Adipocyte (in vitro differentiated cells): Measurements from ENCODE around the gene CDK5RAP2.
A peak's percentile ranks its signal among the peaks of the same experiment; 100 is the strongest.

Experiments
- DNase-seq: peaks from one replicate; pipeline ENCODE4 v3.0.0-alpha.2; 2015; ENCODE audit warnings: low read depth
- H3K27me3 ChIP-seq: replicated peaks from 2 replicates; pipeline ENCODE4 v1.7.0; 2013; ENCODE audit warnings: mild to moderate bottlenecking, low read length, moderate library complexity; ENCODE audit not compliant: control insufficient read depth, insufficient read depth
- H3K36me3 ChIP-seq: 2 replicates; pipeline ENCODE4 v1.7.0; 2013; ENCODE audit warnings: low read length, mild to moderate bottlenecking, moderate library complexity; ENCODE audit not compliant: control insufficient read depth, insufficient read depth, severe bottlenecking
- H3K4me1 ChIP-seq: 2 replicates; pipeline ENCODE4 v1.7.0; 2013; ENCODE audit warnings: mild to moderate bottlenecking, low read length, moderate library complexity; ENCODE audit not compliant: control insufficient read depth, insufficient read depth
- H3K4me3 ChIP-seq: 2 replicates; pipeline ENCODE4 v1.7.0; 2013; ENCODE audit warnings: mild to moderate bottlenecking, low read length, moderate library complexity
- H3K9ac ChIP-seq: 2 replicates; pipeline ENCODE4 v1.7.0; 2013; ENCODE audit warnings: mild to moderate bottlenecking, low read length, moderate library complexity
- H3K9me3 ChIP-seq: 2 replicates; pipeline ENCODE4 v1.7.0; 2013; ENCODE audit warnings: mild to moderate bottlenecking, low read length, moderate library complexity; ENCODE audit not compliant: control insufficient read depth

The CDK5RAP2 gene

DNA sequence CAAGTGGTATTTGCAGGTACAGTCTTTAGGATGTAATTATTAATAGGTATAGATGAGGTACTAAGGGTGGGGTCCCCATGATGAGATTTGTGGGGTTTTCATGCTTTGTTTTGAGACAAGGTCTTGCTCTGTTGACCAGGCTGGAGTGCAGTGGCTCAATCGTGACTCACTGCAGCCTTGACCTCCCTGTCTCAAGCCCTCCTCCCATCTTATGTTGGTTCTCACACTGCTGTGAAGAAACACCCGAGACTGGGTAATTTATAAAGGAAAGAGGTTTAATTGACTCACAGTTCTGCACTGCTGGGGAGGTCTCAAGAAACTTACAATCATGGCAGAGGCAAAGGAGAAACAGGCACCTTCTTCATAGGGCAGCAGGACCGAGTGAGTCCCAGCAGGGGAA is 217.5 kb downstream of the CDK5RAP2 start:
- no peaks in the 10 kb centered on the region for H3K27me3 ChIP-seq
- peaks cover 21% of the 10 kb centered on the region for H3K4me1 ChIP-seq
- no peak for DNase-seq

DNA sequence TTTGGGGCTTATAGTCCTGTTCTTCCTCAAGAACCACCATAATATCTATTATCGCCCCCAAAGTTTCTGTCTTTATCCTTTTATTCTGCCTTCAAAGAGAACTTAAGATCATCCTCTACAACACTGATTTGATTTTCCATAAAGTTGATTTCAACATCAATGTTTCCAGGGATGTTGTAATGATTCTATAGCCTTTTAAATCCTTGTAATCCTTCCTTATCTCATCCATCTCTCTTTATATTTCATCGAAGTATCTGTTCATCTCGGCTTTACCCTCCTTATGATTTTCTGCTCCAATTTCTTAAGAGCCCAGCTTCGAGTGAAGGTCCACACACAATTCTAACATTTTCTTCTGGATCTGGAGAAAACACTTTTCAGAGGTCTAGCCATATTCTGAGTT is 218.4 kb downstream of the CDK5RAP2 start:
- no peaks in the 10 kb centered on the region for H3K36me3 ChIP-seq
- no peaks in the 10 kb centered on the region for H3K9me3 ChIP-seq
- H3K4me1 ChIP-seq, result peaks cover 16% of the 10 kb centered on the region
- peak; percentile 35 for DNase-seq
- H3K27me3 ChIP-seq, result no peaks in the 10 kb centered on the region
- no peak overlapping the region for H3K4me3 ChIP-seq
- H3K9ac ChIP-seq, result no peak overlapping the region

More for the DNA sequence above, 217.5 kb downstream of the CDK5RAP2 start:
- no peak overlapping the region for H3K4me3 ChIP-seq
- no peaks in the 10 kb centered on the region for H3K9me3 ChIP-seq
- no peaks in the 10 kb centered on the region for H3K36me3 ChIP-seq
- H3K9ac ChIP-seq, result no peak overlapping the region

DNA sequence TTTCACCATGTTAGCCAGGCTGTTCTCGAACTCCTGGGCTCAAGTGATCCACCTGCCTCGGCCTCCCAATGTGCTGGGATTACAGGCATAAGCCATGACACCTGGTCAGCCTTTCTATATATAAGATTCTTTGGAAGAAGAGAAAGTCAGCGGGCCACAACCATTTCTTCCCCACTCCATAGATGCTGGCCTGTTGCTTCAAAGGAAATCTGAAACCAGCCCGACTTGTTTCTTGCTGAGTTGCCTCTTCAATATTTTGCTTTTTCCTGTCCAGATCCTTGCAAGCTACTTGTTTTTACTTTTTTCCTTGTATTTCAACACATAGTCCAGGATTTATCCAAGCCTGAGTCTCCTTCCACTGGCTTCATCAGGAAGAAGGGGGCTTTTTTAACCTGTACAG is 219.5 kb downstream of the CDK5RAP2 start:
- H3K9ac ChIP-seq, result no peak overlapping the region
- H3K4me1 ChIP-seq, result peaks cover 8% of the 10 kb centered on the region
- H3K4me3 ChIP-seq, result no peak overlapping the region
- H3K36me3 ChIP-seq, result no peaks in the 10 kb centered on the region
- H3K9me3 ChIP-seq, result no peaks in the 10 kb centered on the region
- no peak for DNase-seq
- no peaks in the 10 kb centered on the region for H3K27me3 ChIP-seq

DNA sequence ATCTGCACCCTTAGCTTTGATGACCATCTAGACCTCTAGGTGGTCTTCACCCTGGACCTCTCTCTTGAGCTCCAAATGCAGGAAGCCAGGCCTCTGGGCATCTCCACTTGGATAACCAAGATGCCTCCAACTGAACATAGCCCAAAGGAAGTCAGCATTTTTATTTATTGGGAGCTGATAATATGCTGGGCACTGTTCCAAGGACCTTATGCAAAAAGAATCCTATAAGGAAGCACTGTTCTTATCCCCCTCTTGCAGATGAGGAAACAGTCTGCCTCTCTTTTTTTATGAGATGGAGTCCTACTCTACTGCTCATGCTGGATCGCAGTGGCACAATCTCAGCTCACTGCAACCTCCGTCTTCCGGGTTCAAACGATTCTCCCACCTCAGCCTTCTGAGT is 219.9 kb downstream of the CDK5RAP2 start:
- DNase-seq, result no peak
- no peaks in the 10 kb centered on the region for H3K9me3 ChIP-seq
- H3K27me3 ChIP-seq, result no peaks in the 10 kb centered on the region
- H3K4me1 ChIP-seq, result peaks cover 8% of the 10 kb centered on the region
- no peak overlapping the region for H3K4me3 ChIP-seq
- no peak overlapping the region for H3K9ac ChIP-seq
- H3K36me3 ChIP-seq, result no peaks in the 10 kb centered on the region

DNA sequence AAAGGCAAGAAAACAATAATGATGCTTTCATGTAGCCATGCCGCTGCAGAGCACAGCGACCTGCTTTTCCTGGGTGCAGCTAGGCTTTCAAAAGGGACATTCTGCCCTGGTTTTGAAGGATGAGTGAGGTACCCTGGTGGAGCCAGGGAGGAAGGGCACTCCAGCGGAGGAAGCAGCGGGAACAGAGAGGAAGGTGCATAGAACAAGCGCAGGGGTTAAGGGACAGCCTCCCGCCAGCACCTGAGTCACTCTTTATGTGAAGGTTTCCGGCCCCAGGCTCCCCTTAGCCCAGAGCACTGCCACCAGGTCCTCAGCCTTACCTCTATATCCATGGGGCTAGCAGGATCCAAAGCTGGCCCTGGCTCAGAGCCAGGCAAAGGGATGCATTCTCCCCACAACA is 221.1 kb downstream of the CDK5RAP2 start:
- Histone ChIP-seq H3K9ac (no peak overlapping the region), H3K4me3 (no peak overlapping the region), H3K36me3 (no peaks in the 10 kb centered on the region), H3K27me3 (no peaks in the 10 kb centered on the region), H3K9me3 (no peaks in the 10 kb centered on the region), H3K4me1 (peaks cover 8% of the 10 kb centered on the region)
- no peak for DNase-seq

DNA sequence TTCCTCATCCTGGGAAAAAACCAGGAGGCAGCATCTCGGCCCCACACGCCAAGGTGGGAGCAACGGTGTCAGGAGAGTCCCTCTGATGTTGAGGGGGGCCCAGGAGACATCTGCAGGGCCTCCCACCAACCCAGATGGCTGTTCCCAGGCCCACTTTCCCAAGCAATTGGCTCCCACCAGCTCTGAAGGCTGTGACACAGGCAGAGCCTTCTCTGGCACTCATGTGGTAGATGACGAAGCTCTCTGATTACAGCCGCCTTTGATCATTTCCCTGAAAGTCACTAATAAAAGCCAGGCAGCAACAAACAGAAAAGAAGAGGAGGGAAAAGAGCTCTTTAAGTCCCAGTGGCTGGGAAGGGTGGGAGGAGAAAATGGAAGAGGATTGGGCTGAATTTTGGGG is 226.5 kb downstream of the CDK5RAP2 start:
- Histone ChIP-seq H3K4me1 (no peaks in the 10 kb centered on the region), H3K4me3 (no peak overlapping the region), H3K36me3 (no peaks in the 10 kb centered on the region), H3K27me3 (no peaks in the 10 kb centered on the region), H3K9ac (no peak overlapping the region), H3K9me3 (no peaks in the 10 kb centered on the region)
- DNase-seq, result peak; percentile 44

DNA sequence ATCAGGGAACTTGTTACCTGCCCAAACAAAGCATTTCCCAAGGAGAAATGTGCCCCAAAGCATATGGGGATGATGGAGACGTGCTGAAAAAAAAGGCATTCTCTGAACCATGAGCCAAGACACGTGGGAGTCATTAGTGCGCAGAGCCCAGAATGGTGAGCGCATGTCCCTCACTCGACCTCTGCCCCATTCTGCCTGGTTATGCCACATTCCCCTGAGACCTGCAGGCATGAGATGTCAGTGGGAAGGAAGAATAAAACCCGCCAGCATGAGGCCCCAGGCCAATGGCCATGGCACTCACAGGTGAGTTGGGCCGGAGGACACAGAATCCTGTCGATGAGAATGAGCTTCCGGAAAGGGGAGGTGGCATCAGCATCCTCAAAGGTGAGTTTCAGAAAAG is 228.9 kb downstream of the CDK5RAP2 start:
- Histone ChIP-seq H3K4me3 (no peak overlapping the region), H3K27me3 (no peaks in the 10 kb centered on the region), H3K9me3 (no peaks in the 10 kb centered on the region), H3K9ac (no peak overlapping the region), H3K4me1 (no peaks in the 10 kb centered on the region), H3K36me3 (no peaks in the 10 kb centered on the region)
- no peak for DNase-seq

DNA sequence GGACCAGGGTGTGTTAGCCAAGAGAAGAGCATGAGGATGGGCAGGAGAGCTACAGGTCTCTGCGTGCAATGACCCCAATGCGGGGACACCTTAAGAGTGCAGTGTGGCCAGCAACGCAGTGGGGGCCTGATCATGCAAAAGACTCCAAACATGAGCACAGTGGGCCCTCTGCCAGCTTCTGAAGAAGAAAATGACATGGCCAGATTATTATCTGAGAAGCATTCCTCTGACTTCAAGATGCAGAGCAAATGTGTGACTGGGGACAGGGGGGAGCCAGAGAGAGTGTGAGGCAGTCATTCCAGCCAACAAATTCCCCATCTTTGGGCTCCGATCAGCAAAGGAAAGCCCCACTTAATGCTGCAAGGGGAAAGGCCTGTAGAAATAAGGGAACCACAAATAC is 229.4 kb downstream of the CDK5RAP2 start:
- H3K4me1 ChIP-seq, result no peaks in the 10 kb centered on the region
- no peak overlapping the region for H3K9ac ChIP-seq
- H3K4me3 ChIP-seq, result no peak overlapping the region
- H3K36me3 ChIP-seq, result no peaks in the 10 kb centered on the region
- no peaks in the 10 kb centered on the region for H3K27me3 ChIP-seq
- no peak for DNase-seq
- no peaks in the 10 kb centered on the region for H3K9me3 ChIP-seq

DNA sequence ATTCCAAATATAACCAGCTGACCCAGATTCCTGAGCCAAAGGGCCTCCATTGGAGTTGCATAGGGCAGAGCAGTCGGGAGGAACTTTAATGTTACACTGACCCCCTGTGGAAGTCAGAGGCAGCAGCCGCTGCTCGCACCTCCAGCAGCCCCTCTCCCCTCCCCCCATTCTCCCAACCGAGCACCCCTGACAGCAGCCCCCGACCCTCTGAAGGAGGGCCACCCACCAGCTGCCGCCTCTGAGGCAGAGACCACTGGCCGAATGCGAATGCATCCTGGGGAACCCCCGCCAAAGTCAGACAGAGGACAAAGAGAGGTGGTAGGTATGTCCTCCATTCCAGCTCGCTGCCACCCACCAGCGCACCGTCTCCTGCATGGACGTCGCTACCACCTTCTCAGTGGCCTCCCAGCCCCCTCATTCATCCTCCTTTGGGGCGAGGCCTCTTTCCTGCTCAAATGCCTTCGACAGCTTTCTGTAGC is 231.0 kb downstream of the CDK5RAP2 start:
- H3K9ac ChIP-seq, result no peak overlapping the region
- no peaks in the 10 kb centered on the region for H3K9me3 ChIP-seq
- DNase-seq, result peak; percentile 61
- H3K36me3 ChIP-seq, result no peaks in the 10 kb centered on the region
- H3K4me1 ChIP-seq, result peaks cover 5% of the 10 kb centered on the region
- H3K27me3 ChIP-seq, result no peaks in the 10 kb centered on the region
- H3K4me3 ChIP-seq, result no peak overlapping the region

DNA sequence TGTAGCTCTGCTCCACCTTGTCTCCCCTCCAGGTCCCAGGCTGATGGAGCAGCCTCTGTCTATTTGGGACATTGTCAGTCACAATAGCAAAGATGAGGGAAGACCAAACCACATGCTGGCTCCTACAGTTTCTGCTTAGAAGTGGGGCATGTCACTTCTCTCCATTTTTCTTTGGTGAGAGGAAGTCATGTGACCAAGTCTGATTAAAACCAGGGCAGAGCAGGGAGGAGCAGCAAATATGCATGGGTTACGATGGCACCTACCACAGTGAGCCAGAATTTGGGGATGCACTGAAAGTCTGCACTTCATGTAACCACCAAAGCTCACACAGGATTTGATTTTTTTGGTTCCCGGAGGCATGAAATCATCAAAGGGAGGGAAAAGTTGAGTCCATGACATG is 234.6 kb downstream of the CDK5RAP2 start:
- Histone ChIP-seq H3K9me3 (no peaks in the 10 kb centered on the region), H3K36me3 (no peaks in the 10 kb centered on the region), H3K4me3 (no peak overlapping the region), H3K4me1 (peaks cover 27% of the 10 kb centered on the region), H3K27me3 (no peaks in the 10 kb centered on the region), H3K9ac (no peak overlapping the region)
- no peak for DNase-seq

DNA sequence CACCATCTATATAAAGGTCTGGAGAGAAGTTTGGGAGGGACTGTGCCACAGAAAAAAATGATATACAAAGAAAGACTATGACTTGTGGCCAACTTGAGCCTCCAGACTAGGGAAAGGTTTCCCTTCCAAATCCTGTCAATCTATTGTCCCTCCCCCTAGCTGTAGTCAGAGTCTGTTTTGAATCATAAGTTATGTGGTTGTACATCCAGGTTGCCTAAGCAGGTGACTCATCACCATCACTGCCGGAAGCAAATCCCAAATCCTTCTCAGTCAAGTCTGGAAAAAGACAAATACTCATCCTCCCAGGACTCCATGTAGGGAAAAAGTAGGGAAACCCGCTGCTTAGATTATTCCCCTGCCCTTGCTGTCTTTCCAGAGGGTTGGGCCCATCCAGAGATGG is 235.7 kb downstream of the CDK5RAP2 start:
- Histone ChIP-seq H3K9me3 (no peaks in the 10 kb centered on the region), H3K9ac (no peak overlapping the region), H3K27me3 (no peaks in the 10 kb centered on the region), H3K4me1 (peaks cover 27% of the 10 kb centered on the region), H3K36me3 (no peaks in the 10 kb centered on the region), H3K4me3 (no peak overlapping the region)
- peak; percentile 55 for DNase-seq

DNA sequence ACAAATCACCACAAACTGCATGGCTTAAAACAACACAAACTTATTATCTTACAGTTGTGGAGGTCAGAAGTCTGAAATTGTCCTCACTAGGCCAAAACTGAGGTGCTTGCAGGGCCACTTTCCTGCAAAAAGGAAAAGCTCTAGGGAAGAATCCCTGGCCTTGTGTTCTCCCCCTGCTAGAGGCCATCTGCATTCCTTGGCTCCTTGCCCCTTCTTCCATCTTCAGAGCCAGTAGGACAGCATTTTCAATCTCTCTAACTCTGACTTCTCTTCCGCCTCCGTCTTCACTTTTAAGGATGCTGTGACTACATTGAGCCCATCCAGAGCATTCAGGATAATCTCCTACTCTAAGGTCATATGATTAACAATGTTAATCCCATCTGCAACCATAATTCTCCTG is 236.6 kb downstream of the CDK5RAP2 start:
- Histone ChIP-seq H3K27me3 (no peaks in the 10 kb centered on the region), H3K4me3 (no peak overlapping the region), H3K9ac (no peak overlapping the region), H3K4me1 (peaks cover 27% of the 10 kb centered on the region), H3K36me3 (no peaks in the 10 kb centered on the region), H3K9me3 (no peaks in the 10 kb centered on the region)
- no peak for DNase-seq
